Glomerular endothelial cell (primary cell): ENCODE results near the gene KRTAP5-6. TPM values are rescaled to one million over a fixed set of nuclear protein-coding genes. Genes with fewer than 3 reads are reported as not detected.

Source experiments
- DNase-seq: peaks from one replicate; pipeline ENCODE4 v3.0.0-alpha.2; 2011; ENCODE audit warnings: low read depth, low spot score; ENCODE audit errors: extremely low read depth
- total RNA-seq: library from RNA; depleted of rRNA; stranded (reverse); fragments of >200 nt; gene quantifications from 2 replicates; pipeline ENCODE4 v1.2.3, GENCODE V29; 2015

KRTAP5-6 gene
- total RNA-seq, 1 donor from 2014 or later = not detected

GRCh38 chr11:1732418-1733008, 35.5 kb downstream of the KRTAP5-6 start:
- no peak for DNase-seq

- no peak for DNase-seq
Observed at GRCh38 chr11:1733009-1733715, 36.2 kb downstream of the KRTAP5-6 start.

- DNase-seq = no peak
Observed at GRCh38 chr11:1733716-1734640, 37.0 kb downstream of the KRTAP5-6 start.

- DNase-seq = no peak
Observed at GRCh38 chr11:1734641-1735081, 37.7 kb downstream of the KRTAP5-6 start.

- no peak for DNase-seq
Observed at GRCh38 chr11:1735271-1735670, 38.3 kb downstream of the KRTAP5-6 start.

GRCh38 chr11:1736447-1736992, 39.5 kb downstream of the KRTAP5-6 start:
- no peak for DNase-seq

GRCh38 chr11:1737080-1737757, 40.2 kb downstream of the KRTAP5-6 start:
- DNase-seq = no peak

GRCh38 chr11:1738380-1738779, 41.4 kb downstream of the KRTAP5-6 start:
- DNase-seq = no peak

GRCh38 chr11:1739576-1739975, 42.6 kb downstream of the KRTAP5-6 start:
- no peak for DNase-seq

- no peak for DNase-seq
Observed at GRCh38 chr11:1740786-1741530, 44.0 kb downstream of the KRTAP5-6 start.

- no peak for DNase-seq
Observed at GRCh38 chr11:1741741-1742140, 44.7 kb downstream of the KRTAP5-6 start.

- no peak for DNase-seq
Observed at GRCh38 chr11:1742371-1742770, 45.4 kb downstream of the KRTAP5-6 start.

GRCh38 chr11:1742869-1743584, 46.0 kb downstream of the KRTAP5-6 start:
- no peak for DNase-seq

GRCh38 chr11:1743585-1744136, 46.7 kb downstream of the KRTAP5-6 start:
- DNase-seq = no peak

GRCh38 chr11:1744137-1744886, 47.3 kb downstream of the KRTAP5-6 start:
- no peak for DNase-seq

GRCh38 chr11:1744891-1745700, 48.1 kb downstream of the KRTAP5-6 start:
- DNase-seq = no peak

- DNase-seq = no peak
Observed at GRCh38 chr11:1745701-1746320, 48.8 kb downstream of the KRTAP5-6 start.
